Activated T-helper 2 cell treated with anti-CD3 and anti-CD28 coated beads, Interferon-gamma antibody, Interleukin-2, Interleukin-4, amounts not matched to agents 10 μg/mL and 5 μg/mL and 100 μg/mL, durations not matched to agents 14 hours and 24 hours and 36 hours (primary cell): ENCODE results near the gene GABPB2. TPM values are rescaled to one million over a fixed set of nuclear protein-coding genes. Genes with fewer than 3 reads are reported as not detected.

Source experiments
- DNase-seq: peaks from one replicate; pipeline ENCODE4 v3.0.0; 2021; ENCODE audit warnings: low spot score
- H3K27ac Mint-ChIP-seq: one replicate; pipeline ENCODE4 v1.8.0; 2021; ENCODE audit warnings: mixed read lengths
- H3K27me3 Mint-ChIP-seq: one replicate; pipeline ENCODE4 v1.8.0; 2021; ENCODE audit warnings: low read depth, mixed read lengths
- H3K36me3 Mint-ChIP-seq: one replicate; pipeline ENCODE4 v1.8.0; 2021; ENCODE audit warnings: low read depth, mixed read lengths
- H3K4me1 Mint-ChIP-seq: one replicate; pipeline ENCODE4 v1.8.0; 2021; ENCODE audit warnings: low read depth, mixed read lengths
- H3K4me3 Mint-ChIP-seq: one replicate; pipeline ENCODE4 v1.8.0; 2021; ENCODE audit warnings: low read depth, mild to moderate bottlenecking, moderate library complexity, mixed read lengths
- H3K9me3 Mint-ChIP-seq: one replicate; pipeline ENCODE4 v1.8.0; 2021; ENCODE audit warnings: mixed read lengths
- intact Hi-C: fragments of 100-400 bp; cut with micrococcal nuclease; formaldehyde crosslinking; loops from one replicate; pipeline ENCODE4 v1.15.1; 2023
- total RNA-seq: library from RNA; stranded (reverse); gene quantifications from 2 replicates; pipeline ENCODE4 v1.2.3, GENCODE V29; 2022

The GABPB2 gene
- total RNA-seq, 1 donor from 2014 or later = 14.4 TPM

DNA sequence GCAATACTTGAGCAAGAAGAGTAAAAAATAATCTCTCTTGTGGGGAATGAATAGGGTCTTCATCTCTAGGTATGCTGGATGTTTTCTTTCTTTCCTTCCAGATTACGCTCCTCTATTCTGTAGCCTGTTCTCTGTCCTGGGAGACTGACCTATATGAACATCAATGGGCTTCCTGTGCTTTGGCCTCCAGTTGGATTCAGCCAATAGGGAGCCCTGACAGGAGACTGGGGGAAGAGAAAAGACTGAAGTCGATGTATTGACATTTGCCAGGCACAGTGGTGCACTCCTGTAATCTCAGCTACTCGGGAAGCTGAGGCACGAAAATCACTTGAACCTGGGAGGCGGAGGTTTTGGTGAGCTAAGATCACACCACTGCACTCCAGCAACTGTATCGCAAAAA, 58.2 kb downstream of the GABPB2 start:
- no peak for DNase-seq
- Mint-ChIP-seq H3K4me1 (peaks cover 5% of the 10 kb centered on the region), H3K36me3 (peaks cover 3% of the 10 kb centered on the region), H3K4me3 (no peak overlapping the region), H3K27me3 (no peaks in the 10 kb centered on the region), H3K9me3 (no peaks in the 10 kb centered on the region), H3K27ac (no peak overlapping the region)
- intact Hi-C loops = no loop called here

DNA sequence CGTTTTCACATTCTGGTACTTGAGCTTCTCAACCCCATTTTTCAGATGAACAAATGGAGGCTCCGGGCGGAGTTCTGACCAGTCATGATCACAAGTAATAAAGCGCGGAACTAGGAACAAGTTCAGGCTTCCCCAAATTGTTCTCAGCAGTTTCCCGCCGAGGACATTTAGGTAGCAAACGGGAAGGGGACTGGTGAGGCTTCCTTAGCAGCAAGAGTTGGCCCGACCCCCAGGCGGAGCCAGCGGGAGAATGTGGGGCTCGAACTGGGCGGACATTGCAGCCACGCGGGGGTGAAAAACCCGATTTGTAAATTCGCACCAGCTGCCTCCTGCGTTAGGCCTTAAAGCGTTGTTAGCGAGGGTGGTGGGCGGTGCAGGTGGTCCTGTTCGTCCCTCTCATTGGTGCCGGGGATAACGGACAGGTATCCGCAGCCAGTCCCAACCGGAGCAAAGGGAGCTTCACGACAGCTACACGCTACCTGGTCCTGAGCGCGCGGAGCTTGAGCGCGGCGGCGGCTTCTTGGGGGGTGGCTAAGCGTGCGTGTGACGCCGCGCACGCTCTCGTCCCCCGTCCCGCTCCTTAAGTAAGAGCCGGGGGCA, 60.5 kb downstream of the GABPB2 start:
- H3K36me3 Mint-ChIP-seq = no peaks in the 10 kb centered on the region
- peak overlapping the region; percentile 60 for H3K27ac Mint-ChIP-seq
- no peaks in the 10 kb centered on the region for H3K27me3 Mint-ChIP-seq
- peak overlapping the region; percentile 56 for H3K4me3 Mint-ChIP-seq
- intact Hi-C loops = loop anchor here (1.0 kb wide), 1 partner anchor 15 kb away; the partner anchor contains the start of gene SEMA6C
- H3K4me1 Mint-ChIP-seq = peaks cover 6% of the 10 kb centered on the region
- no peaks in the 10 kb centered on the region for H3K9me3 Mint-ChIP-seq
- DNase-seq = peak; percentile 65

DNA sequence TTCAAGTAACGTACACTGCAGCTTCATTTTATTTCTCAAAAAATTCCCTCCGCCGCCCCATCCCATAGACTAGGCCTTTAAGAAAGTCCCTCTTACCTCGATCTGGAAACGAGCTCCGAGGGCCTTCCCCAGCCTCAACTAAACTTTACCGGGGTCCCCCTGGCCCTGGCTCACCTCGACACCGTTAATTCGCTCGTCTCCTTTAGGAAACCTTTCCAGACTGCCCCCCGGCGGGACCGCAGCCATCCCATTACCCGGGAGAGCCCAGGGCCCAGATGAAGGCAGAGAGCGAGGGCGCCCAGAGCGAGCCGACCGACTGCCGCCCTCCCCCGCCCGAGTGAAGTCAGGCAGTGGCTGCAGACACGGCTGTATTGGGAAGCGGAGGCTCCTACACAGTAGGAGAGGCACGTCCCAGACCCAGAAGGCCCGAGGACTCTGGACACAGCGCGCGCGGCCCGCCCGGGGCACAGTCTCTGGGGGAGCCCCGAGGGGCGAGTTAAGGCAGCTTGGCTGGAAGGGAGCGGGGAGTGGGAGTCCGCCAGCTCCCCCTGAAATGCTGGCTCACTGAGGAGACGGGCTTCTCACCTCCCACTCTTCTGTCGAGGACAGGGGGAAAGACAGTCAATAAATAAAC, 61.3 kb downstream of the GABPB2 start:
- Mint-ChIP-seq H3K4me3 (peak overlapping the region; percentile 56), H3K9me3 (no peaks in the 10 kb centered on the region), H3K36me3 (no peaks in the 10 kb centered on the region), H3K27me3 (no peaks in the 10 kb centered on the region), H3K27ac (peak overlapping the region; percentile 60), H3K4me1 (peaks cover 6% of the 10 kb centered on the region)
- intact Hi-C loops = loop anchor here (1.0 kb wide), 1 partner anchor 14 kb away; the partner anchor contains the start of gene SEMA6C
- no peak for DNase-seq

DNA sequence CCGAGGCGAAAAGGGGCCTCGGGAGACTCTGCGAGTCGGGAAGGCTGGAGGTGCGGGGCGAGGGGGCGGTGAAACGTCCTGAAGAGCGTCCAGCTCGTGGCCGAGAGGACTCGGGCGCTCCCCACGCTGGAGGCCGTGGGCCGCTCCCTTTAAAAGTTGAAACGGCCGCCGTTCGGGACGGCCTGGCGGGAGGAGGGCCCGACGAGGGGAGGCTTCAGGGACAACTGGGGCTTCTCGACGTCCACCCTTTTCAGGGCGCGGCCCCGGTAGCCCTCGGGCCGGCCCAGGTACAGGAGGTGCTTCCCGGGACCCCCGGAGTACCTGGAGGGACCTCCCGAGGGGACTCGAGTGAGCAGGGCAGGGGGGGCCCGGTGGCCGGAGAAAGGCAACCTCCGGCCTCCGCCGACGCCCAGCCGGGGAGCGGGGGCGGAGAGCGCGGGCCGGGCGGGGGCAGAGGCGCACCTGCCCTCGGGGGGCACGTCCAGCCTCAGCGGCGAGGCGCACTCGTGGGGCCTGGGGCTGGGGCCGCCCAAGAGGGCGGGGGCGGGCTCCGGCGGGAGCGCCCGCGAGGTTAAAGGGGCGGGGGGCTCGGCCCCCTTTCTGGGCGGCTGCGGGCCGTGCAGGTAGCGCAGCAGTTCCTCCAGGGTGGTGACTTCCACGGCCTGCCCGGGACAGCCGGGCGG, 61.9 kb downstream of the GABPB2 start:
- no peak for DNase-seq
- no peaks in the 10 kb centered on the region for H3K27me3 Mint-ChIP-seq

DNA sequence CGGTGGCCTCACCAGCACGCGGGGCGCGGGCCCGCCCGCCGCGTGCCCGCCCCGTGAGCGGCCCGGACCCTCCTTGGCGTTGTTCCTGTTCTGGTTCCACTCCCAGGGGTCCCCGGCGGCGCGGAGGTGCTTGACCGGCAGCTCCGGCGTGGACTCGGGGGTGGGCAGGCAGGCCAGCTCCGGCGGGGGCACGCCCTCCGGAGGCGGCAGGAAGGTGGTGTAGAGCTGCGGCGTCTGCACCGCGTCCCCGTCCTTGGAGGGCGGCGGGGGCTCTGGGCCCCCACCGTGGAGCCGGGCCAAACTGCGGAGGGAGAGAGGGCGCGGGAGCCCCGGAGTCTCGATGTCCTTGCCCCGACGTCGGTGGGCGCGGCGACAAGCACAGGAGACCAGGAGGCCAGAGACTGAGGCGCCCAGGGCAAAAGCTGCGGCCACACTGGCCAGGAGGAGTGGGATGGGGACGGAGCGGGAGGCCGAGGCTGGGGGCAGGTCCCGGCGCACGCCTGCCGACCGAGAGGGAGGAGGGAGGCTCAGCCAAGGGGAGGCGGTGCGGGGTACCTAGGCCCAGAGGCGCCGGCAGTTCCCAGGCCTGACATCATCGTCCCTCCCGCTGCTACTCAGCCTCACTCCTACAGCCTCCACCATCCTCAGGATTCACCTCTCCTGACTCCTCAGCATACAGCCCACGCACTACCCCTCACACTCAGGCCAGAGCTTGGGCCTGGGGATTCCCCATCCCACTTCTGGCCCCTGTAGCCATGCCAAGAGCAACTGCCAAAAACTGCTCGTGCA, 62.7 kb downstream of the GABPB2 start:
- intact Hi-C loops = no loop called here
- no peaks in the 10 kb centered on the region for H3K36me3 Mint-ChIP-seq

More for the DNA sequence above, 61.9 kb downstream of the GABPB2 start:
- no peaks in the 10 kb centered on the region for H3K36me3 Mint-ChIP-seq
- H3K4me3 Mint-ChIP-seq = no peak overlapping the region
- no peaks in the 10 kb centered on the region for H3K9me3 Mint-ChIP-seq
- H3K4me1 Mint-ChIP-seq = peaks cover 6% of the 10 kb centered on the region
- no peak overlapping the region for H3K27ac Mint-ChIP-seq
- intact Hi-C loops = no loop called here

DNA sequence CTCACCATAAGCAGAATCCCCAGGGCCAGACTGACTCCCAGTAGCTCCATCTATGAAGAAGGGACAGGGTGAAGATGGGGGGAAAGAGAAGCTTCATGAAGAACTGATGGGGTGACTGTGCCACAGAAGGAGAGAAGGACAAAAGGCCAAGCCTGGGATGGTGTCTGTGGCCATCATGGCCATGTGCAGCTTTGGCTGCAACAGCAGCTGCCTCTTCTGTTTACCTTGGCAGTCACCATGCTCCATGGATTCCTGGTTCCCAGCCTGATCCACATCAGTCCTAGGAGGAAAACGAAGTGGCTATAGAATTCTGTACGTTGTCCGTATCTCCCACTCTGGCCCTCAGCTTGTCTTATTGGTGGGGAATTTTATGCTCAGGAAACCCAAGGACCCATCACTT, 63.8 kb downstream of the GABPB2 start:
- no peaks in the 10 kb centered on the region for H3K36me3 Mint-ChIP-seq
- DNase-seq = no peak
- no peak overlapping the region for H3K4me3 Mint-ChIP-seq
- peaks cover 6% of the 10 kb centered on the region for H3K4me1 Mint-ChIP-seq
- no peaks in the 10 kb centered on the region for H3K9me3 Mint-ChIP-seq
- no peaks in the 10 kb centered on the region for H3K27me3 Mint-ChIP-seq
- intact Hi-C loops = no loop called here
- H3K27ac Mint-ChIP-seq = no peak overlapping the region

More for the DNA sequence above, 62.7 kb downstream of the GABPB2 start:
- no peak overlapping the region for H3K27ac Mint-ChIP-seq
- peaks cover 6% of the 10 kb centered on the region for H3K4me1 Mint-ChIP-seq
- DNase-seq = no peak
- H3K4me3 Mint-ChIP-seq = no peak overlapping the region
- no peaks in the 10 kb centered on the region for H3K9me3 Mint-ChIP-seq
- no peaks in the 10 kb centered on the region for H3K27me3 Mint-ChIP-seq

DNA sequence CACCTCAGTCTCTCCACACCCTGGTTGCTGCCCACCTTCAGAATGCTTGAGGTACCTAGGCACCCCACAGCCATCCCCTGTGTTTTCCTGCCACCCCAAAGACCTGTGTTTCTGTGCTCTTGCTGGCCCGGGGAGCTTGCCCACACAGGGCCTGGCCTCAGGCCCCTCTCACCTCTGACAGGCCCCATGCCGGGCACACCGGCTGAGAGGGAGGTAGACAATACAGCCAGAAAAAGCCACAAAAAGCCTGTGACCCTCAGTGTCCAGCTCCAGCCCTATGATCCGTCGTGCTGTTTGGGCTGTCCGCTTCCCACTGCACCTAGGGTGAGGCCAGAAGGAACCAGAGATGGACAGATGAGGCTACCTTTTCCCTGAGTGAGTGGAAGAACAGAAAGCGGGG, 64.4 kb downstream of the GABPB2 start:
- Mint-ChIP-seq H3K27me3 (peaks cover 2% of the 10 kb centered on the region), H3K4me3 (no peak overlapping the region), H3K4me1 (peaks cover 6% of the 10 kb centered on the region), H3K9me3 (no peaks in the 10 kb centered on the region), H3K36me3 (no peaks in the 10 kb centered on the region), H3K27ac (no peak overlapping the region)
- no peak for DNase-seq
- intact Hi-C loops = no loop called here

DNA sequence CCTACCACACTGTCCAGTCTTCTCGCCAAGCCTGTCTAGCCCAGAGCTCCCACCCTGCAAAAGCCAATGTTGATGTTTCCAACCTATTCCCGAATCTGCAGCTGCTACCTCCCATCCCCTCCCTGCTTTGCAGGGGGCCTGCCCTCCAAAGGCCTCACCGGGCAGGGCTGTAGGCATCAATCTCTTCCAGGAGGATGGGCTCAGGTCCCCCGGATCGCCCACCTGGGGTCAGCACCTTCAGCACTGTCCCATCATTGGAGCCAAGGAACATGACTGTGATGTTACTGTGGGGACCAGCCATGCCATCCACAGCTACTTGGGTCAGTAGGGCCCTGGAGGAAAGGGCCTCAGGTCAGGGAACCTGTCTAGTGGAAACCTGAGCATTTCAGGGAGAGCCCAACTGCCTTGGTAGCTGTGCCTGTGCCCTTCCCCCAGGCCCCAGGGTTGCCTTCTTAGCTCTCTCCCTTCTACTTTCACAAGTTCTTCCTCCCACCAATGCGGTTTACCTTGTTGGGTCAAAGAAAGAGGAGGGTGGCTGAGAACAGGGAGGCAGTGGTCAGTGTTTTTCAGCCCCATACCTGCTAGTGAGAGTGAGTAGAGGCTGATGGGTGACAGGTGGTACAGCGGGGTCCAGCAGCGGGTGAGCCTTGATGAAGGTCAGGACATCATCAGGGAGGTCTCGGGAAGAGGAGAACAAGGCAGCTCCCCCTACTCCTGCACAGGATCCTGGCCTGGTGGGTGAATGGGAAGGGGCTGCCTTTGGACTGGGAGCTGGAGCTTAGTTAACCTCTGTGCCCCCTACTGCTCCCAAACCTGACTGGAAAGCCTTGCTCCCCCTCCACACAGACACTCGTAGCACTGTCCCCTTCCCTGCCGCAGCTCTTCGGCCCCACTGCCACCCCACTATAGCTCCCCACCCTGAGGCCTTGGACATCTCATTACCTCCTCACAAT, 65.1 kb downstream of the GABPB2 start:
- DNase-seq = no peak
- peaks cover 6% of the 10 kb centered on the region for H3K4me1 Mint-ChIP-seq
- H3K36me3 Mint-ChIP-seq = no peaks in the 10 kb centered on the region
- intact Hi-C loops = no loop called here
- no peaks in the 10 kb centered on the region for H3K9me3 Mint-ChIP-seq
- peaks cover 2% of the 10 kb centered on the region for H3K27me3 Mint-ChIP-seq
- no peak overlapping the region for H3K4me3 Mint-ChIP-seq
- no peak overlapping the region for H3K27ac Mint-ChIP-seq

DNA sequence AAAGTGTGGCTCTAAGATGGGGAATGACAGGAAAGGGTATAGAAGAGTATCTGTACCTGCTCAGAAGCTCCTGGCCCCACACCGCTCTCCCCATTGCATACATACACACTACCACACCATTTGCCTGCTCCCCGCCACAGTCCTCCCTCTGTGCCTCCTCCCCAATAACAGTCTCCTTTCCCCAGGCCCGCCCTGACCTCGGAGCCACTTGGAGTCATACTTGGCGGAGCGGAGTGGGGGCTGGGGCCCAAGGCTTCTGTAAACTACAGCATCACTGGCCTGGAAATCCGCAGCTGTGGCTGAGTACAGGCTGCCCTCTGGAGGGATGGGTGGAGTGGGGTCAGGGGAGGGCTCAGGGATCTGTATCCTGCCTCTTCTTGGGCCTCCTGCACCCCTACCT, 67.2 kb downstream of the GABPB2 start:
- Mint-ChIP-seq H3K9me3 (no peaks in the 10 kb centered on the region), H3K36me3 (no peaks in the 10 kb centered on the region), H3K4me3 (no peak overlapping the region), H3K4me1 (peaks cover 1% of the 10 kb centered on the region), H3K27me3 (peaks cover 2% of the 10 kb centered on the region), H3K27ac (no peak overlapping the region)
- no peak for DNase-seq
- intact Hi-C loops = no loop called here

DNA sequence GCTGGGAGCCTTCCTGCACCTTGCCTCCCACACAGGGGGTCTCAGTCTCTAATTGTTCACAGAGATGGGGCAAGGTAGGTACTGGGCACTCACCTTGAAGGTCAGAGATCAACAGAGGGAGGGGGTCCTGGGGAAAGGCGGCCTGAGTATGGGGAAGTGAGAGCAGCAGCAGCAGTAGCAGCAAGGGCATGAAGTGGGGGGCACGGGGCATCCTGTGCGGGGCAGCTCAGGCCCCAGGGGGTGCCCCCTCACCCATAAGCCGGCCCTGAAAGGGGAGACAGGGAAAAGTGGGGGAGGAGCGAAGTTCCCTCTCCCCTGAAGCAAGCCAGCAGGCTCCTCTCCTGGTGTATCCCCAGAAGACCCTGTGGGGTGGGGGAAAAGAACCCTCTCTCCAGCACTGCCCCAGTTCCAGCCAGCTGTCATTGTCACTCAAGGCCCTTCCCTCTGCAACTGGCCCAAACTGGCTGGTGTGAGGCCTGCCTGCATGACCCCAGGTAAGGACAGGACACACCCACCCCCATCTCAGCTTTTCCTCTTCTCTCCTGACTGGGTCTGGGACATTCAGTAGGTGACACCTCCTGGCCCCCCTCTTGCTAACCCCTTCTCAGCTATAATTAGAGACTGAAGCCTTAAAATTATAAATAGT, 72.0 kb downstream of the GABPB2 start:
- DNase-seq = no peak
- Mint-ChIP-seq H3K4me1 (peaks cover 10% of the 10 kb centered on the region), H3K9me3 (no peaks in the 10 kb centered on the region), H3K27me3 (peaks cover 12% of the 10 kb centered on the region), H3K4me3 (no peak overlapping the region), H3K27ac (no peak overlapping the region), H3K36me3 (no peaks in the 10 kb centered on the region)
- intact Hi-C loops = no loop called here

DNA sequence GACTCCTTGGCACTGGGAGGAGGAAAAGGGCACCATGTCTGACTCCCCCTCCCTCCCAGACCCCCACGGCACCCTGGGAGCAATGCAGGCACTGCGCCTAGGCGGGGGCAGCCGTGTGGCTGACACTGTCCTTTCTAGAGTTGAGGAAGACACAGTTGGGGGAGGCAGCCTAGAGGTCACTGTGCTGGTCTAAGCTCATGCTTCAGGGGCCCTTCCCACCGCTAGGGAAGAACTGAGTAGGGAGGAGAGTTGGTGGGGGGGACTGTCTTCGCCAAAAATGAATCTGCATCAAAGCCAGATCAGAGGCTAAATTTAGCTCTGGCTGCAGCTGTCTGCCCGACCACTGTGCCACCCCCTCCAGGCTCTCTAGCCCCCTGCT, 72.5 kb downstream of the GABPB2 start:
- Mint-ChIP-seq H3K4me3 (no peak overlapping the region), H3K27me3 (peaks cover 12% of the 10 kb centered on the region), H3K9me3 (no peaks in the 10 kb centered on the region), H3K4me1 (peaks cover 10% of the 10 kb centered on the region), H3K27ac (no peak overlapping the region), H3K36me3 (no peaks in the 10 kb centered on the region)
- intact Hi-C loops = no loop called here
- DNase-seq = no peak
